Activated CD8-positive, alpha-beta memory T cell treated with anti-CD3 and anti-CD28 coated beads, Interleukin-2, amount 50 U/mL, for 24 hours (primary cell): ENCODE data around the gene PTPRN2.

Source experiments
- DNase-seq: peaks from one replicate; pipeline ENCODE4 v3.0.0-alpha.2; 2020; ENCODE audit errors: extremely low read depth

Gene PTPRN2

GRCh38 chr7:157799076-157799685 is 788.4 kb downstream of the PTPRN2 start:
- no peak for DNase-seq

- no peak for DNase-seq
Observed at GRCh38 chr7:157797361-157797760, 790.3 kb downstream of the PTPRN2 start.

GRCh38 chr7:157796846-157797245 is 790.8 kb downstream of the PTPRN2 start:
- DNase-seq: no peak

- DNase-seq: no peak
Observed at GRCh38 chr7:157795643-157796042, 792.0 kb downstream of the PTPRN2 start.

- no peak for DNase-seq
Observed at GRCh38 chr7:157795199-157795598, 792.4 kb downstream of the PTPRN2 start.

GRCh38 chr7:157794746-157795065 is 792.9 kb downstream of the PTPRN2 start:
- no peak for DNase-seq

- DNase-seq: no peak
Observed at GRCh38 chr7:157793973-157794745, 793.5 kb downstream of the PTPRN2 start.

- DNase-seq: no peak
Observed at GRCh38 chr7:157793087-157793353, 794.6 kb downstream of the PTPRN2 start.

- no peak for DNase-seq
Observed at GRCh38 chr7:157792241-157793086, 795.2 kb downstream of the PTPRN2 start.

- DNase-seq: no peak
Observed at GRCh38 chr7:157791666-157792065, 796.0 kb downstream of the PTPRN2 start.

- DNase-seq: no peak
Observed at GRCh38 chr7:157791261-157791660, 796.4 kb downstream of the PTPRN2 start.

GRCh38 chr7:157789942-157790341 is 797.7 kb downstream of the PTPRN2 start:
- DNase-seq: no peak

GRCh38 chr7:157789094-157789493 is 798.5 kb downstream of the PTPRN2 start:
- no peak for DNase-seq

GRCh38 chr7:157788573-157788972 is 799.0 kb downstream of the PTPRN2 start:
- DNase-seq: no peak

- DNase-seq: no peak
Observed at GRCh38 chr7:157787275-157787701, 800.3 kb downstream of the PTPRN2 start.

- no peak for DNase-seq
Observed at GRCh38 chr7:157786375-157787274, 801.0 kb downstream of the PTPRN2 start.

- no peak for DNase-seq
Observed at GRCh38 chr7:157785486-157786186, 802.0 kb downstream of the PTPRN2 start.

GRCh38 chr7:157784979-157785441 is 802.6 kb downstream of the PTPRN2 start:
- DNase-seq: no peak

- no peak for DNase-seq
Observed at GRCh38 chr7:157784041-157784835, 803.4 kb downstream of the PTPRN2 start.

GRCh38 chr7:157782041-157782440 is 805.6 kb downstream of the PTPRN2 start:
- no peak for DNase-seq
